HEK293 (cell line): ENCODE data around the gene SFSWAP.

Experiments used
- CTCF ChIA-PET: fragments of 350-600 bp; formaldehyde crosslinking; extraction: SDS; loops from one replicate; lab custom pipeline; 2021; ENCODE audit warnings: antibody characterized with exemption; lab: Yijun Ruan, JAX
- POLR2A ChIA-PET: fragments of 300-600 bp; formaldehyde crosslinking; extraction: SDS; loops from one replicate; lab custom pipeline; 2020; ENCODE audit warnings: antibody characterized with exemption, inconsistent platforms; lab: Yijun Ruan, JAX
- H3K27ac ChIP-seq: fragments of 200-500 bp; sonication (Bioruptor generic); 2 replicates; pipeline ENCODE4 v1.5.1; 2014; ENCODE audit warnings: low read depth, low read length, control low read depth, inconsistent platforms; ENCODE audit errors: extremely low read depth
- H3K36me3 ChIP-seq, 2 experiments: fragments of 200-500 bp in 1 of 2; sonication (Bioruptor generic) in 1 of 2; 1 replicate in 1 of 2; 2 replicates in 1 of 2; pipeline ENCODE4 v1.5.1; 2014 to 2017; ENCODE audit warnings: inconsistent platforms in 2 of 2, low read length in 2 of 2; ENCODE audit not compliant: control insufficient read depth in 2 of 2, insufficient read depth in 1 of 2
- H3K4me1 ChIP-seq: fragments of 200-500 bp; sonication (Bioruptor generic); 2 replicates; pipeline ENCODE4 v1.5.1; 2014; ENCODE audit warnings: mild to moderate bottlenecking, low read length, inconsistent platforms; ENCODE audit not compliant: control insufficient read depth, insufficient read depth
- H3K4me3 ChIP-seq: 2 replicates; pipeline ENCODE4 v1.5.1; 2011; ENCODE audit warnings: low read depth, mild to moderate bottlenecking, control low read depth, low read length, moderate library complexity
- H3K9me3 ChIP-seq: fragments of 200-500 bp; sonication (Bioruptor generic); 2 replicates; pipeline ENCODE4 v1.5.1; 2014; ENCODE audit warnings: low read depth, low read length, inconsistent platforms; ENCODE audit not compliant: control insufficient read depth, insufficient read depth
- BCL11A ChIP-seq: fragments of 450-650 bp; formaldehyde crosslinking; IDR thresholded peaks from 2 replicates; pipeline ENCODE4 v1.5.1; 2016; ENCODE audit warnings: low read depth, missing biosample characterization, missing genetic modification characterization
- GLIS2 ChIP-seq: fragments of 450-650 bp; formaldehyde crosslinking; IDR thresholded peaks from 2 replicates; pipeline ENCODE4 v1.5.1; 2016; ENCODE audit warnings: missing biosample characterization, missing genetic modification characterization
- KLF8 ChIP-seq: fragments of 450-650 bp; formaldehyde crosslinking; IDR thresholded peaks from 2 replicates; pipeline ENCODE4 v1.5.1; 2016; ENCODE audit warnings: missing biosample characterization, missing genetic modification characterization
- MEIS1 ChIP-seq: sonication (generic); formaldehyde crosslinking; IDR thresholded peaks from 2 replicates; pipeline ENCODE4 v1.8.1; 2022; ENCODE audit warnings: missing genetic modification reagents, mild to moderate bottlenecking, borderline replicate concordance
- PRDM1 ChIP-seq: fragments of 450-650 bp; formaldehyde crosslinking; IDR thresholded peaks from 2 replicates; pipeline ENCODE4; 2016; ENCODE audit warnings: missing biosample characterization, missing genetic modification characterization
- SALL2 ChIP-seq: fragments of 450-650 bp; formaldehyde crosslinking; IDR thresholded peaks from 2 replicates; pipeline ENCODE4 v1.5.0; 2017; ENCODE audit warnings: missing biosample characterization, mild to moderate bottlenecking, missing genetic modification characterization, borderline replicate concordance
- SCRT1 ChIP-seq: fragments of 450-650 bp; formaldehyde crosslinking; IDR thresholded peaks from 2 replicates; pipeline ENCODE4 v1.5.1; 2016; ENCODE audit warnings: missing biosample characterization, missing genetic modification characterization, borderline replicate concordance
- ZBTB6 ChIP-seq: fragments of 450-650 bp; formaldehyde crosslinking; IDR thresholded peaks from 2 replicates; pipeline ENCODE4 v1.5.1; 2017; ENCODE audit warnings: missing biosample characterization, missing genetic modification characterization
- ZNF112 ChIP-seq: fragments of 450-650 bp; formaldehyde crosslinking; IDR thresholded peaks from 2 replicates; pipeline ENCODE4 v1.5.0; 2017; ENCODE audit warnings: missing biosample characterization, missing genetic modification characterization
- ZNF169 ChIP-seq: fragments of 450-650 bp; formaldehyde crosslinking; IDR thresholded peaks from 2 replicates; pipeline ENCODE4 v1.5.1; 2016; ENCODE audit warnings: missing biosample characterization, missing genetic modification characterization
- ZNF26 ChIP-seq: fragments of 450-650 bp; formaldehyde crosslinking; IDR thresholded peaks from 2 replicates; pipeline ENCODE4 v1.5.1; 2016; ENCODE audit warnings: missing biosample characterization, missing genetic modification characterization
- ZNF416 ChIP-seq: fragments of 450-650 bp; formaldehyde crosslinking; IDR thresholded peaks from 2 replicates; pipeline ENCODE4 v1.5.1; 2016; ENCODE audit warnings: missing biosample characterization, missing genetic modification characterization
- ZNF529 ChIP-seq: fragments of 450-650 bp; formaldehyde crosslinking; IDR thresholded peaks from 2 replicates; pipeline ENCODE4 v1.5.1; 2017; ENCODE audit warnings: missing genetic modification characterization, missing biosample characterization; ENCODE audit not compliant: insufficient replicate concordance
- ZNF596 ChIP-seq: fragments of 450-650 bp; IDR thresholded peaks from 2 replicates; pipeline ENCODE4 v1.5.0; 2018; ENCODE audit warnings: missing biosample characterization, mild to moderate bottlenecking, missing genetic modification characterization, moderate library complexity
- ZNF629 ChIP-seq: fragments of 450-650 bp; formaldehyde crosslinking; IDR thresholded peaks from 2 replicates; pipeline ENCODE4 v1.5.1; 2017; ENCODE audit warnings: missing biosample characterization, missing genetic modification characterization
- ZNF777 ChIP-seq: fragments of 450-650 bp; formaldehyde crosslinking; IDR thresholded peaks from 2 replicates; pipeline ENCODE4 v1.5.1; 2017; ENCODE audit warnings: missing biosample characterization, missing genetic modification characterization, borderline replicate concordance
- TF ChIP-seq, protein P1 (sequence below): fragments of 450-650 bp; formaldehyde crosslinking; IDR thresholded peaks from 2 replicates; pipeline ENCODE4 v1.5.1; 2017; ENCODE audit warnings: missing biosample characterization, missing genetic modification characterization
- TF ChIP-seq, protein P2 (sequence below): fragments of 450-650 bp; formaldehyde crosslinking; IDR thresholded peaks from 2 replicates; pipeline ENCODE4 v1.5.1; 2016; ENCODE audit warnings: missing biosample characterization, missing genetic modification characterization
- TF ChIP-seq, protein P3 (sequence below): fragments of 450-650 bp; formaldehyde crosslinking; IDR thresholded peaks from 2 replicates; pipeline ENCODE4 v1.5.1; 2016; ENCODE audit warnings: missing biosample characterization, missing genetic modification characterization
- TF ChIP-seq, protein P4 (sequence below): fragments of 450-650 bp; formaldehyde crosslinking; IDR thresholded peaks from 2 replicates; pipeline ENCODE4 v1.5.1; 2016; ENCODE audit warnings: missing biosample characterization, missing genetic modification characterization
- TF ChIP-seq, protein P5 (sequence below): fragments of 450-650 bp; formaldehyde crosslinking; IDR thresholded peaks from 2 replicates; pipeline ENCODE4 v1.5.1; 2016; ENCODE audit warnings: missing biosample characterization, missing genetic modification characterization, low read depth
- TF ChIP-seq, protein P6 (sequence below): fragments of 450-650 bp; formaldehyde crosslinking; IDR thresholded peaks from 2 replicates; pipeline ENCODE4 v1.5.1; 2016; ENCODE audit warnings: missing biosample characterization, missing genetic modification characterization

The SFSWAP gene

GRCh38 chr12:131753757-131754156 is 42.9 kb downstream of the SFSWAP start:
- TF ChIP-seq SCRT1 (tag by site-specific recombination) (no peak), BCL11A (no peak), MEIS1 (CRISPR knock-in tag) (no peak), SALL2 (tag by site-specific recombination) (no peak), GLIS2 (tag by site-specific recombination) (no peak), PRDM1 (tag by site-specific recombination) (no peak), ZNF596 (no peak), ZNF112 (tag by site-specific recombination) (no peak), ZNF529 (tag by site-specific recombination) (no peak)
- TF ChIP-seq, protein P1, sequence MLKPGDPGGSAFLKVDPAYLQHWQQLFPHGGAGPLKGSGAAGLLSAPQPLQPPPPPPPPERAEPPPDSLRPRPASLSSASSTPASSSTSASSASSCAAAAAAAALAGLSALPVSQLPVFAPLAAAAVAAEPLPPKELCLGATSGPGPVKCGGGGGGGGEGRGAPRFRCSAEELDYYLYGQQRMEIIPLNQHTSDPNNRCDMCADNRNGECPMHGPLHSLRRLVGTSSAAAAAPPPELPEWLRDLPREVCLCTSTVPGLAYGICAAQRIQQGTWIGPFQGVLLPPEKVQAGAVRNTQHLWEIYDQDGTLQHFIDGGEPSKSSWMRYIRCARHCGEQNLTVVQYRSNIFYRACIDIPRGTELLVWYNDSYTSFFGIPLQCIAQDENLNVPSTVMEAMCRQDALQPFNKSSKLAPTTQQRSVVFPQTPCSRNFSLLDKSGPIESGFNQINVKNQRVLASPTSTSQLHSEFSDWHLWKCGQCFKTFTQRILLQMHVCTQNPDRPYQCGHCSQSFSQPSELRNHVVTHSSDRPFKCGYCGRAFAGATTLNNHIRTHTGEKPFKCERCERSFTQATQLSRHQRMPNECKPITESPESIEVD (tag by site-specific recombination): no peak
- TF ChIP-seq, protein P2, sequence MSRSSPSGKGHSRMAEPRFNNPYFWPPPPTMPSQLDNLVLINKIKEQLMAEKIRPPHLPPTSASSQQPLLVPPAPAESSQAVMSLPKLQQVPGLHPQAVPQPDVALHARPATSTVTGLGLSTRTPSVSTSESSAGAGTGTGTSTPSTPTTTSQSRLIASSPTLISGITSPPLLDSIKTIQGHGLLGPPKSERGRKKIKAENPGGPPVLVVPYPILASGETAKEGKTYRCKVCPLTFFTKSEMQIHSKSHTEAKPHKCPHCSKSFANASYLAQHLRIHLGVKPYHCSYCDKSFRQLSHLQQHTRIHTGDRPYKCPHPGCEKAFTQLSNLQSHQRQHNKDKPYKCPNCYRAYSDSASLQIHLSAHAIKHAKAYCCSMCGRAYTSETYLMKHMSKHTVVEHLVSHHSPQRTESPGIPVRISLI (tag by site-specific recombination): no peak
- H3K9me3 ChIP-seq: no peaks in the 10 kb centered on the region
- no peak overlapping the region for H3K27ac ChIP-seq
- no peaks in the 10 kb centered on the region for H3K4me1 ChIP-seq
- POLR2A ChIA-PET: no interaction called here
- CTCF ChIA-PET: interaction anchor here (0.8 to 2.7 kb wide), 2 partner anchors 11 to 206 kb away, joined by 3 to 16 read pairs; no protein-coding TSS in a partner anchor
- no peak overlapping the region for H3K4me3 ChIP-seq
- peaks cover 14 to 96% of the 10 kb centered on the region in 2 experiments for H3K36me3 ChIP-seq

DNA sequence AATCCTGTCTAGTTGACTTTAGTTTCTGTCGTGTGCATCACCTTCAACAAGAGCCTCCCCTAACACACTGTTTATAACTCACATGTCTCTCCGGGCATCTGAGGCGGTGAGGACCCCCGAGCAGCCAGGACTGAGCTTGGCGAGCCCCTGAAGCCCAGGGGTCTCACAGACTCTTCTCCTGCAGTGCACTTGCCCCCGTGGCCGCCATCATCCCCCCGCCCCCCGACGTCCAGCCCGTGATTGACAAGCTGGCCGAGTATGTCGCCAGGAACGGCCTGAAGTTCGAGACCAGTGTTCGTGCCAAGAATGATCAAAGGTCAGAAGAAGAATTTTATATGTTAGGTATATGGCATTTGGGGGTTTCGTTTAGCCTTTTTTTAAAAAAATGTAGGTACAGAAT is 43.3 kb downstream of the SFSWAP start:
- H3K4me3 ChIP-seq: no peak overlapping the region
- TF ChIP-seq, protein P3, sequence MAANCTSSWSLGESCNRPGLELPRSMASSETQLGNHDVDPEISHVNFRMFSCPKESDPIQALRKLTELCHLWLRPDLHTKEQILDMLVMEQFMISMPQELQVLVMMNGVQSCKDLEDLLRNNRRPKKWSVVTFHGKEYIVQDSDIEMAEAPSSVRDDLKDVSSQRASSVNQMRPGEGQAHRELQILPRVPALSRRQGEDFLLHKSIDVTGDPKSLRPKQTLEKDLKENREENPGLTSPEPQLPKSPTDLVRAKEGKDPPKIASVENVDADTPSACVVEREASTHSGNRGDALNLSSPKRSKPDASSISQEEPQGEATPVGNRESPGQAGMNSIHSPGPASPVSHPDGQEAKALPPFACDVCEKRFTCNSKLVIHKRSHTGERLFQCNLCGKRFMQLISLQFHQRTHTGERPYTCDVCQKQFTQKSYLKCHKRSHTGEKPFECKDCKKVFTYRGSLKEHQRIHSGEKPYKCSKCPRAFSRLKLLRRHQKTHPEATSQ (tag by site-specific recombination): no peak
- TF ChIP-seq ZNF629 (tag by site-specific recombination) (no peak), ZNF26 (no peak), ZNF777 (tag by site-specific recombination) (no peak), ZNF169 (tag by site-specific recombination) (no peak), KLF8 (tag by site-specific recombination) (no peak), ZNF416 (tag by site-specific recombination) (no peak), ZBTB6 (tag by site-specific recombination) (no peak)
- TF ChIP-seq, protein P4, sequence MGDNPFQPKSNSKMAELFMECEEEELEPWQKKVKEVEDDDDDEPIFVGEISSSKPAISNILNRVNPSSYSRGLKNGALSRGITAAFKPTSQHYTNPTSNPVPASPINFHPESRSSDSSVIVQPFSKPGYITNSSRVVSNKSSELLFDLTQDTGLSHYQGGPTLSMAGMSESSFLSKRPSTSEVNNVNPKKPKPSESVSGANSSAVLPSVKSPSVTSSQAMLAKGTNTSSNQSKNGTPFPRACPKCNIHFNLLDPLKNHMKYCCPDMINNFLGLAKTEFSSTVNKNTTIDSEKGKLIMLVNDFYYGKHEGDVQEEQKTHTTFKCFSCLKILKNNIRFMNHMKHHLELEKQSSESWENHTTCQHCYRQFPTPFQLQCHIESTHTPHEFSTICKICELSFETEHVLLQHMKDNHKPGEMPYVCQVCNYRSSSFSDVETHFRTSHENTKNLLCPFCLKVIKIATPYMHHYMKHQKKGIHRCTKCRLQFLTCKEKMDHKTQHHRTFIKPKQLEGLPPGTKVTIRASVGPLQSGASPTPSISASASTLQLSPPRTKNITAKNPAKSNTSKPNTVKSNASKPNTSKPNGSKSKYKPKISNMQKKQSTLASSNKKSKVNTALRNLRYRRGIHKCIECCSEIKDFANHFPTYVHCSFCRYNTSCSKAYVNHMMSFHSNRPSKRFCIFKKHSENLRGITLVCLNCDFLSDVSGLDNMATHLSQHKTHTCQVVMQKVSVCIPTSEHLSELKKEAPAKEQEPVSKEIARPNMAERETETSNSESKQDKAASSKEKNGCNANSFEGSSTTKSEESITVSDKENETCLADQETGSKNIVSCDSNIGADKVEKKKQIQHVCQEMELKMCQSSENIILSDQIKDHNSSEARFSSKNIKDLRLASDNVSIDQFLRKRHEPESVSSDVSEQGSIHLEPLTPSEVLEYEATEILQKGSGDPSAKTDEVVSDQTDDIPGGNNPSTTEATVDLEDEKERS (tag by site-specific recombination): no peak
- TF ChIP-seq, protein P5, sequence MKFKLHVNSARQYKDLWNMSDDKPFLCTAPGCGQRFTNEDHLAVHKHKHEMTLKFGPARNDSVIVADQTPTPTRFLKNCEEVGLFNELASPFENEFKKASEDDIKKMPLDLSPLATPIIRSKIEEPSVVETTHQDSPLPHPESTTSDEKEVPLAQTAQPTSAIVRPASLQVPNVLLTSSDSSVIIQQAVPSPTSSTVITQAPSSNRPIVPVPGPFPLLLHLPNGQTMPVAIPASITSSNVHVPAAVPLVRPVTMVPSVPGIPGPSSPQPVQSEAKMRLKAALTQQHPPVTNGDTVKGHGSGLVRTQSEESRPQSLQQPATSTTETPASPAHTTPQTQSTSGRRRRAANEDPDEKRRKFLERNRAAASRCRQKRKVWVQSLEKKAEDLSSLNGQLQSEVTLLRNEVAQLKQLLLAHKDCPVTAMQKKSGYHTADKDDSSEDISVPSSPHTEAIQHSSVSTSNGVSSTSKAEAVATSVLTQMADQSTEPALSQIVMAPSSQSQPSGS (tag by site-specific recombination): no peak
- TF ChIP-seq, protein P6, sequence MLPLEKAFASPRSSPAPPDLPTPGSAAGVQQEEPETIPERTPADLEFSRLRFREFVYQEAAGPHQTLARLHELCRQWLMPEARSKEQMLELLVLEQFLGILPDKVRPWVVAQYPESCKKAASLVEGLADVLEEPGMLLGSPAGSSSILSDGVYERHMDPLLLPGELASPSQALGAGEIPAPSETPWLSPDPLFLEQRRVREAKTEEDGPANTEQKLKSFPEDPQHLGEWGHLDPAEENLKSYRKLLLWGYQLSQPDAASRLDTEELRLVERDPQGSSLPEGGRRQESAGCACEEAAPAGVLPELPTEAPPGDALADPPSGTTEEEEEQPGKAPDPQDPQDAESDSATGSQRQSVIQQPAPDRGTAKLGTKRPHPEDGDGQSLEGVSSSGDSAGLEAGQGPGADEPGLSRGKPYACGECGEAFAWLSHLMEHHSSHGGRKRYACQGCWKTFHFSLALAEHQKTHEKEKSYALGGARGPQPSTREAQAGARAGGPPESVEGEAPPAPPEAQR: no peak

More for the DNA sequence above, 43.3 kb downstream of the SFSWAP start:
- Histone ChIP-seq H3K9me3 (no peaks in the 10 kb centered on the region), H3K27ac (no peak overlapping the region), H3K4me1 (no peaks in the 10 kb centered on the region), H3K36me3 (peaks cover 18 to 93% of the 10 kb centered on the region in 2 experiments)
- ChIA-PET POLR2A (no interaction called here), CTCF (interaction anchor here (0.6 to 2.7 kb wide), 5 partner anchors 11 to 205 kb away, joined by 3 to 16 read pairs (median 5); no protein-coding TSS in a partner anchor)
